Endothelial cell of umbilical vein (primary cell): ENCODE measurements around the gene TEX13C.

Source experiments
- EZH2 ChIP-seq: IDR thresholded peaks from 2 replicates; pipeline ENCODE4 v1.6.1; 2012; ENCODE audit warnings: borderline replicate concordance, low read depth, mild to moderate bottlenecking, moderate library complexity, low read length, inconsistent platforms; ENCODE audit not compliant: severe bottlenecking
- GATA2 ChIP-seq: IDR thresholded peaks from 2 replicates; pipeline ENCODE4 v1.7.0; 2011; ENCODE audit warnings: low read depth, mild to moderate bottlenecking, moderate library complexity, mixed read lengths, low read length; ENCODE audit not compliant: insufficient read length, insufficient read depth
- JUN ChIP-seq: IDR thresholded peaks from 2 replicates; pipeline ENCODE4 v1.6.1; 2011; ENCODE audit warnings: borderline replicate concordance, low read depth; ENCODE audit not compliant: insufficient read length, insufficient read depth
- MYC ChIP-seq: IDR thresholded peaks from one replicate; pipeline ENCODE4 v1.6.1; 2011; ENCODE audit warnings: mild to moderate bottlenecking, low read depth, low read length
- POLR2A ChIP-seq: IDR thresholded peaks from 2 replicates; pipeline ENCODE4 v1.6.1; 2012; ENCODE audit warnings: low read depth, mild to moderate bottlenecking, control low read depth, low read length
- POLR2AphosphoS5 ChIP-seq: IDR thresholded peaks from 2 replicates; pipeline ENCODE4 v1.6.1; 2012; ENCODE audit warnings: low read depth, mild to moderate bottlenecking, control low read depth, low read length, moderate library complexity; ENCODE audit not compliant: insufficient read depth
- TF ChIP-seq, protein P1 (sequence below), 2 donors: IDR thresholded peaks; 1 replicate in 1 of 2; 2 replicates in 1 of 2; pipeline ENCODE4 v1.5.1; 2011; ENCODE audit warnings: low read length in 2 of 2, mild to moderate bottlenecking in 2 of 2, moderate library complexity in 2 of 2, control low read depth in 1 of 2, inconsistent platforms in 1 of 2, low read depth in 1 of 2; ENCODE audit not compliant: insufficient read depth in 1 of 2; ENCODE audit errors: extremely low read depth in 1 of 2
- TF ChIP-seq, protein P2 (sequence below): IDR thresholded peaks from 2 replicates; pipeline ENCODE4 v1.6.1; 2011; ENCODE audit not compliant: insufficient read depth, insufficient read length

DNA sequence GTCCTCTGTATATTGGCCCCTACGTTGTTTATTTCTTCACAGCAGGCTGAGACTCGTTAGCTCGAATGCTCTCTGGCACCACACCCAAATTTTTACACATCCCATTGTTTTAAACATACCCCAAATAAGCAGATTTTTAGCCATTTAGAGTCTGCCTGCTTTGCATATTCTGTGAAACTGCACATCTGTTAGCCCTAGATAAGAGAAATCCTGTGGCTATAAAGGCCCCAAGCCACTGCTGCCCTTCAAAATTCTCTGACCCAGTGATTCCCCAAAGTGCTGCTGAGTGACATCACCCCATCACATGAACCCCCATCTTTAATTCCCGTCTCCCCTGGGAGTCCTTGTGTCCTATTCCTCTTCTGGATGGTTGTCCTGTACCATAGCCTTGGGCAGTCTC lies 20.8 kb downstream of the TEX13C start:
- TF ChIP-seq POLR2A (no peak), EZH2 (no peak), JUN (no peak), POLR2AphosphoS5 (no peak), GATA2 (no peak), MYC (no peak)
- TF ChIP-seq, protein P1, sequence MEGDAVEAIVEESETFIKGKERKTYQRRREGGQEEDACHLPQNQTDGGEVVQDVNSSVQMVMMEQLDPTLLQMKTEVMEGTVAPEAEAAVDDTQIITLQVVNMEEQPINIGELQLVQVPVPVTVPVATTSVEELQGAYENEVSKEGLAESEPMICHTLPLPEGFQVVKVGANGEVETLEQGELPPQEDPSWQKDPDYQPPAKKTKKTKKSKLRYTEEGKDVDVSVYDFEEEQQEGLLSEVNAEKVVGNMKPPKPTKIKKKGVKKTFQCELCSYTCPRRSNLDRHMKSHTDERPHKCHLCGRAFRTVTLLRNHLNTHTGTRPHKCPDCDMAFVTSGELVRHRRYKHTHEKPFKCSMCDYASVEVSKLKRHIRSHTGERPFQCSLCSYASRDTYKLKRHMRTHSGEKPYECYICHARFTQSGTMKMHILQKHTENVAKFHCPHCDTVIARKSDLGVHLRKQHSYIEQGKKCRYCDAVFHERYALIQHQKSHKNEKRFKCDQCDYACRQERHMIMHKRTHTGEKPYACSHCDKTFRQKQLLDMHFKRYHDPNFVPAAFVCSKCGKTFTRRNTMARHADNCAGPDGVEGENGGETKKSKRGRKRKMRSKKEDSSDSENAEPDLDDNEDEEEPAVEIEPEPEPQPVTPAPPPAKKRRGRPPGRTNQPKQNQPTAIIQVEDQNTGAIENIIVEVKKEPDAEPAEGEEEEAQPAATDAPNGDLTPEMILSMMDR (IDR thresholded peaks at IDR 0.05; ENCODE audit: extremely low read depth in 1 of 2, insufficient read depth in 1 of 2, low read depth in 1 of 2, low read length in 2 of 2): no peak
- TF ChIP-seq, protein P2, sequence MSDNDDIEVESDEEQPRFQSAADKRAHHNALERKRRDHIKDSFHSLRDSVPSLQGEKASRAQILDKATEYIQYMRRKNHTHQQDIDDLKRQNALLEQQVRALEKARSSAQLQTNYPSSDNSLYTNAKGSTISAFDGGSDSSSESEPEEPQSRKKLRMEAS: no peak
